HFFc6 (cell line): ENCODE data around the gene OLFML1. TPM values are rescaled to one million over a fixed set of nuclear protein-coding genes. Genes with fewer than 3 reads are reported as not detected.
"Not testable (repeated sequence)": the region's sequence is repeated elsewhere in the genome, so short reads cannot be mapped to it uniquely, and the experiment has no call there.

Experiments
- DNase-seq: peaks from one replicate; pipeline ENCODE4 v3.0.0-alpha.2; 2018
- H3K27ac Mint-ChIP-seq: 2 replicates; pipeline ENCODE4 v1.8.0; 2020; ENCODE audit warnings: mild to moderate bottlenecking, mixed read lengths
- H3K27me3 Mint-ChIP-seq: 2 replicates; pipeline ENCODE4 v1.8.0; 2021; ENCODE audit warnings: mild to moderate bottlenecking, moderate library complexity, mixed read lengths; ENCODE audit not compliant: insufficient read depth
- H3K36me3 Mint-ChIP-seq: 2 replicates; pipeline ENCODE4 v1.8.0; 2021; ENCODE audit warnings: low read depth, mixed read lengths
- H3K4me1 Mint-ChIP-seq: 2 replicates; pipeline ENCODE4 v1.8.0; 2020; ENCODE audit warnings: low read depth, mixed read lengths
- H3K4me3 Mint-ChIP-seq: 2 replicates; pipeline ENCODE4 v1.8.0; 2020; ENCODE audit warnings: mild to moderate bottlenecking, moderate library complexity, mixed read lengths
- H3K9me3 Mint-ChIP-seq: 2 replicates; pipeline ENCODE4 v1.8.0; 2020; ENCODE audit warnings: mild to moderate bottlenecking, mixed read lengths
- CTCF ChIP-seq: fragments of 200-600 bp; sonication (generic); IDR thresholded peaks from 2 replicates; pipeline ENCODE4 v1.5.0; 2021; ENCODE audit warnings: antibody characterized with exemption, mild to moderate bottlenecking
- total RNA-seq, 6 experiments: library from RNA; stranded (reverse); fragmentation: NEBNext Ultra II Directional; extraction: Animal tissue kit (Norgen Biotek cat#: 25700); gene quantifications; 2 replicates in 1 of 6; 3 replicates in 5 of 6; pipeline ENCODE4 v1.2.3, GENCODE V29; 2021

Gene OLFML1
- total RNA-seq, 6 experiments from 2014 or later: 0.20 to 0.43 (median 0.25) TPM; not detected in 3

GRCh38 chr11:7516475-7516874, 31.2 kb downstream of the OLFML1 start:
- H3K4me1 Mint-ChIP-seq: peaks cover 10% of the 10 kb centered on the region; the same call in 1 of the 2 replicates
- no peak overlapping the region for H3K27ac Mint-ChIP-seq
- TF ChIP-seq CTCF: no peak
- no peak overlapping the region for H3K4me3 Mint-ChIP-seq
- no peaks in the 10 kb centered on the region for H3K9me3 Mint-ChIP-seq
- DNase-seq: no peak
- peaks cover 25% of the 10 kb centered on the region for H3K27me3 Mint-ChIP-seq
- H3K36me3 Mint-ChIP-seq: no peaks in the 10 kb centered on the region

- not testable (repeated sequence) for H3K27ac Mint-ChIP-seq, H3K4me3 Mint-ChIP-seq, H3K9me3 Mint-ChIP-seq, DNase-seq, H3K4me1 Mint-ChIP-seq, H3K36me3 Mint-ChIP-seq
- H3K27me3 Mint-ChIP-seq: peaks cover 24% of the 10 kb centered on the region
These were observed 32.4 kb downstream of the OLFML1 start for GRCh38 chr11:7517743-7518142.

- H3K4me3 Mint-ChIP-seq: no peak overlapping the region
- no peaks in the 10 kb centered on the region for H3K4me1 Mint-ChIP-seq
- no peak for TF ChIP-seq CTCF
- no peak overlapping the region for H3K27ac Mint-ChIP-seq
- H3K36me3 Mint-ChIP-seq: no peaks in the 10 kb centered on the region
- no peak for DNase-seq
- H3K27me3 Mint-ChIP-seq: peaks cover 22% of the 10 kb centered on the region
- H3K9me3 Mint-ChIP-seq: no peaks in the 10 kb centered on the region
These were observed 33.7 kb downstream of the OLFML1 start for GRCh38 chr11:7518811-7519562.

- TF ChIP-seq CTCF: no peak
- Mint-ChIP-seq H3K4me1 (no peaks in the 10 kb centered on the region; the same call in 1 of the 2 replicates), H3K27me3 (peaks cover 22% of the 10 kb centered on the region), H3K4me3 (no peak overlapping the region), H3K9me3 (no peaks in the 10 kb centered on the region), H3K27ac (no peak overlapping the region), H3K36me3 (no peaks in the 10 kb centered on the region)
- no peak for DNase-seq
These were observed 35.0 kb downstream of the OLFML1 start for GRCh38 chr11:7520011-7520942.

- H3K36me3 Mint-ChIP-seq: no peaks in the 10 kb centered on the region
- DNase-seq: no peak
- no peaks in the 10 kb centered on the region; the same call in 1 of the 2 replicates for H3K4me1 Mint-ChIP-seq
- no peak for TF ChIP-seq CTCF
- no peaks in the 10 kb centered on the region for H3K9me3 Mint-ChIP-seq
- no peak overlapping the region for H3K4me3 Mint-ChIP-seq
- peaks cover 20% of the 10 kb centered on the region for H3K27me3 Mint-ChIP-seq
- H3K27ac Mint-ChIP-seq: no peak overlapping the region
These were observed 35.7 kb downstream of the OLFML1 start for GRCh38 chr11:7520981-7521487.
